Muscle of leg (tissue), 11 donors: ENCODE data around the gene PMEL. TPM values are rescaled to one million over a fixed set of nuclear protein-coding genes. Genes with fewer than 3 reads are reported as not detected.
"Not testable (repeated sequence)": the region's sequence is repeated elsewhere in the genome, so short reads cannot be mapped to it uniquely, and the experiment has no call there.

Experiments used
- DNase-seq: peaks from one replicate; pipeline ENCODE4 v3.0.0; 2013
- H3K27ac ChIP-seq: one replicate; pipeline ENCODE4 v1.5.1; 2013; ENCODE audit warnings: mild to moderate bottlenecking, low read length, control low read depth
- H3K27me3 ChIP-seq: one replicate; pipeline ENCODE4 v1.6.1; 2013; ENCODE audit warnings: low read length; ENCODE audit not compliant: control insufficient read depth, insufficient read depth
- H3K36me3 ChIP-seq: one replicate; pipeline ENCODE4 v1.6.1; 2013; ENCODE audit warnings: low read length; ENCODE audit not compliant: control insufficient read depth, insufficient read depth
- H3K4me1 ChIP-seq: one replicate; pipeline ENCODE4 v1.6.1; 2013; ENCODE audit warnings: low read length; ENCODE audit not compliant: control insufficient read depth, insufficient read depth
- H3K4me3 ChIP-seq: one replicate; pipeline ENCODE4 v1.5.1; 2013; ENCODE audit warnings: low read length, control low read depth
- H3K9me3 ChIP-seq: replicated peaks from 2 replicates; pipeline ENCODE4 v1.6.1; 2013; ENCODE audit warnings: low read depth, low read length; ENCODE audit not compliant: control insufficient read depth
- WGBS: methylation state at CpG from one replicate; pipeline ENCODE4 v1.1.5; 2013; ENCODE audit warnings: missing lambda C conversion rate; ENCODE audit not compliant: insufficient coverage; 5-methylcytosine and 5-hydroxymethylcytosine counted together
- polyA plus RNA-seq, 8 donors: library from polyadenylated mRNA; unstranded; fragments of 120-200 nt; gene quantifications; one replicate each; pipeline versions ENCODE4 v1.2.1 to v1.2.3, GENCODE V29; 2013; ENCODE audit warnings: inconsistent platforms in 1 of 8, low replicate concordance in 1 of 8; ENCODE audit not compliant: insufficient read length in 8 of 8, insufficient read depth in 1 of 8
- total RNA-seq: library from RNA; stranded (reverse); fragments of 120-200 nt; gene quantifications from one replicate; pipeline ENCODE4 v1.2.4, GENCODE V29; 2013

The PMEL gene
- total and polyA plus RNA-seq, 9 donors = 0.62 to 16.2 (median 1.2) TPM

DNA sequence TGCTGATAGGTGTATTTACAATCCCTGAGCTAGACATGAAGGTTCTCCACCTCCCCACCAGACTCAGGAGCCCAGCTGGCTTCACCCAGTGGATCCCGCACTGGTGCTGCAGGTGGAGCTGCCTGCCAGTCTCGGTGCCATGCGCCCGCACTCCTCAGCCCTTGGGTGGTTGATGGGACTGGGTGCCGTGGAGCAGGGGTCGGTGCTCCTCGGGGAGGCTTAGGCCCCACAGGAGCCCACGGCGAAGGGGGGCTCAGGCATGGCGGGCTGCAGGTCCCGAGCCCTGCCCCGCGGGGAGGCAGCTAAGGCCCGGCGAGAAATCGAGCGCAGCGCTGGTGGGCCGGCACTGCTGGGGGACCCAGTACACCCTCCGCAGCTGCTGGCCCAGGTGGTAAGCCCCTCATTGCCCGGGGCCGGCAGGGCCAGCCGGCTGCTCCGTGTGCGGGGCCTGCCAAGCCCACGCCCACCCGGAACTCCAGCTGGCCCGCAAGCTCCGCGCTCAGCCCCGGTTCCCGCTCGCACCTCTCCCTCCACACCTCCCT is 34.2 kb upstream of the PMEL start:
- H3K4me3 ChIP-seq, H3K27ac ChIP-seq, DNase-seq, H3K9me3 ChIP-seq, H3K27me3 ChIP-seq: not testable (repeated sequence)
- Histone ChIP-seq H3K36me3 (peaks cover 42% of the 10 kb centered on the region), H3K4me1 (peaks cover 10% of the 10 kb centered on the region)
- WGBS = 94% methylated on average over 21 of the region's 33 CpGs

GRCh38 chr12:55999522-55999921 is 33.7 kb upstream of the PMEL start:
- not testable (repeated sequence) for H3K27ac ChIP-seq, H3K4me3 ChIP-seq, DNase-seq, H3K27me3 ChIP-seq, H3K9me3 ChIP-seq
- peaks cover 10% of the 10 kb centered on the region for H3K4me1 ChIP-seq
- H3K36me3 ChIP-seq = peaks cover 38% of the 10 kb centered on the region
- WGBS = 87% methylated on average over 2 of the region's 6 CpGs

DNA sequence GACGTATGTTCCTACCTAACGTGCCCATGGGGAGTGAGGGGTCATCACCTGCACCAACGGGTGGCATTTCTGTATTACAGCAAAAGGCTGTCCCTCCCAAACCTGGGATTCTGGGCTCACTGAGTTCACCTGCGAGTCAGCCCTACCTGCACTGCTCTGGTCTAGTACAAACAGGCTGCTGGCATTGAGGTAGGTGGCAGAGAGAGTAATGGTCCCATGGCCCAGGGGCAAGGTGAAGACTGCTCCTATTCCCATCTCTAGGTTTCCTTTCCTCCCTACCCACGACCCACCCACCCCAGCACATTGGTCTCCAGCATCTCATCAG is 31.7 kb upstream of the PMEL start:
- Histone ChIP-seq H3K9me3 (no peaks in the 10 kb centered on the region), H3K4me1 (peaks cover 10% of the 10 kb centered on the region), H3K27me3 (no peaks in the 10 kb centered on the region), H3K27ac (peak overlapping the region; percentile 88), H3K36me3 (peaks cover 37% of the 10 kb centered on the region), H3K4me3 (peak overlapping the region; percentile 75)
- 0% methylated on average over 1 of the region's 5 CpGs for WGBS
- no peak for DNase-seq

- H3K4me3 ChIP-seq = peak within 1 kb of the TSS; percentile 75
- peak; percentile 99 for DNase-seq
- H3K36me3 ChIP-seq = peaks cover 37% of the 10 kb centered on the region
- H3K4me1 ChIP-seq = peaks cover 10% of the 10 kb centered on the region
- WGBS = 0% methylated on average over 12 of the region's 27 CpGs
- H3K27me3 ChIP-seq = no peaks in the 10 kb centered on the region
- peak within 1 kb of the TSS; percentile 94 for H3K27ac ChIP-seq
- H3K9me3 ChIP-seq = no peaks in the 10 kb centered on the region
These were observed 31.1 kb upstream of the PMEL start, which contains the start of gene SUOX for GRCh38 chr12:55996715-55997534. Gene SUOX, plus strand, starts transcription at chr12:55997276. Its CDS starts 4,946 bp downstream, at chr12:56002222.

- Histone ChIP-seq H3K36me3 (peaks cover 36% of the 10 kb centered on the region), H3K4me1 (peaks cover 10% of the 10 kb centered on the region), H3K4me3 (peak overlapping the region; percentile 75), H3K27me3 (no peaks in the 10 kb centered on the region), H3K9me3 (no peaks in the 10 kb centered on the region), H3K27ac (peak overlapping the region; percentile 94)
- peak; percentile 81 for DNase-seq
- 44% methylated on average over 7 of the region's 14 CpGs for WGBS
These were observed 30.4 kb upstream of the PMEL start for GRCh38 chr12:55996201-55996714.

DNA sequence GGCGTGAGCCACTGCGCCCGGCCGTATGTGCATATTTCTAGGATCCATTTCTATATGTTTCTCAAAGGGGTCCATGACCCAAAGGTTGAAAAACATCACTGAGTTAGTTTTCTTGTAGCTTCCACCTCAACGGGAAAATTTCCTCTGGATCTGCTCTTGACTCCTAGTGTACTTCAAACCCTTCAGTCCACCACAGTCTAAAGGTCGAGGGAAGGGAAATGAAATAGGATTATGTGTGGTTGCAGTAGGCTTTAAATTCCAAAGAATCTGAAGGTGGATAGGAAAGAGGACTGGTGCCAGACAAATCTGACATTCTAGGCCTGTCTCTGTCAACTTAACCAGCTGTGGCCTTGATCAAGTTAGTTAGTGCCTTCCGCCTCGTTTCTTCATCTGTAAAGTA is 29.5 kb upstream of the PMEL start:
- H3K27me3 ChIP-seq = no peaks in the 10 kb centered on the region
- H3K36me3 ChIP-seq = peaks cover 45% of the 10 kb centered on the region
- no peak overlapping the region for H3K4me3 ChIP-seq
- H3K27ac ChIP-seq = no peak overlapping the region
- H3K9me3 ChIP-seq = no peaks in the 10 kb centered on the region
- 90% methylated on average over 5 of the region's 8 CpGs for whole genome bisulfite sequencing
- no peak for DNase-seq
- peaks cover 10% of the 10 kb centered on the region for H3K4me1 ChIP-seq

- no peaks in the 10 kb centered on the region for H3K9me3 ChIP-seq
- no CpG with 5 or more reads among the region's 4 CpGs for WGBS
- H3K27ac ChIP-seq = no peak overlapping the region
- no peaks in the 10 kb centered on the region for H3K27me3 ChIP-seq
- peaks cover 10% of the 10 kb centered on the region for H3K4me1 ChIP-seq
- no peak for DNase-seq
- H3K4me3 ChIP-seq = no peak overlapping the region
- H3K36me3 ChIP-seq = peaks cover 58% of the 10 kb centered on the region
These were observed 27.5 kb upstream of the PMEL start for GRCh38 chr12:55993230-55993853.

- Histone ChIP-seq H3K36me3 (peaks cover 77% of the 10 kb centered on the region), H3K4me3 (no peak overlapping the region), H3K27me3 (no peaks in the 10 kb centered on the region), H3K4me1 (no peaks in the 10 kb centered on the region), H3K27ac (no peak overlapping the region), H3K9me3 (no peaks in the 10 kb centered on the region)
- WGBS = 73% methylated on average over 2 of the region's 3 CpGs
- no peak for DNase-seq
These were observed 25.3 kb upstream of the PMEL start for GRCh38 chr12:55991110-55991509.

GRCh38 chr12:55985976-55986375 is 20.1 kb upstream of the PMEL start:
- H3K36me3 ChIP-seq = peaks cover 70% of the 10 kb centered on the region
- H3K4me3 ChIP-seq, DNase-seq, H3K9me3 ChIP-seq, H3K27me3 ChIP-seq, H3K4me1 ChIP-seq: not testable (repeated sequence)
- 92% methylated on average over 5 of the region's 7 CpGs for WGBS
- peak overlapping the region; percentile 8 for H3K27ac ChIP-seq

- Histone ChIP-seq H3K27ac (no peak overlapping the region), H3K36me3 (peaks cover 67% of the 10 kb centered on the region), H3K4me1 (peaks cover 2% of the 10 kb centered on the region), H3K9me3 (no peaks in the 10 kb centered on the region), H3K4me3 (no peak overlapping the region), H3K27me3 (no peaks in the 10 kb centered on the region)
- no peak for DNase-seq
- no CpG with 5 or more reads among the region's 4 CpGs for WGBS
These were observed 19.5 kb upstream of the PMEL start for GRCh38 chr12:55985341-55985740.
